Neural crest cell (in vitro differentiated cells): ENCODE data around the gene CHMP4A. TPM values are rescaled to one million over a fixed set of nuclear protein-coding genes. Genes with fewer than 3 reads are reported as not detected.
A peak's percentile ranks its signal among the peaks of the same experiment; 100 is the strongest.

ENCODE experiments used
- DNase-seq: peaks from one replicate; pipeline ENCODE4 v3.0.0; 2021; ENCODE audit warnings: low read depth, mixed read lengths, low spot score
- H3K27ac Mint-ChIP-seq: one replicate; pipeline ENCODE4 v1.8.0; 2021; ENCODE audit warnings: mild to moderate bottlenecking, mixed read lengths; ENCODE audit not compliant: unreplicated experiment
- H3K27me3 Mint-ChIP-seq: 2 replicates; pipeline ENCODE4 v1.8.0; 2021; ENCODE audit warnings: low read depth, mild to moderate bottlenecking, mixed read lengths
- H3K36me3 Mint-ChIP-seq: 2 replicates; pipeline ENCODE4 v1.8.0; 2021; ENCODE audit warnings: low read depth, mild to moderate bottlenecking, mixed read lengths
- H3K4me1 Mint-ChIP-seq: 2 replicates; pipeline ENCODE4 v1.8.0; 2021; ENCODE audit warnings: mixed read lengths
- H3K4me3 Mint-ChIP-seq: one replicate; pipeline ENCODE4 v1.8.0; 2021; ENCODE audit warnings: mild to moderate bottlenecking, mixed read lengths
- H3K9me3 Mint-ChIP-seq: 2 replicates; pipeline ENCODE4 v1.8.0; 2021; ENCODE audit warnings: mixed read lengths
- CTCF ChIP-seq: fragments of 200-600 bp; sonication (generic); conservative IDR thresholded peaks from 2 replicates; pipeline ENCODE4 v1.5.0; 2021; ENCODE audit warnings: antibody characterized with exemption, mild to moderate bottlenecking
- total RNA-seq: library from RNA; stranded (reverse); gene quantifications from 2 replicates; pipeline ENCODE4 v1.2.1, GENCODE V29; 2021

CHMP4A gene
- total RNA-seq, 1 donor from 2014 or later, result 44.7 TPM

DNA sequence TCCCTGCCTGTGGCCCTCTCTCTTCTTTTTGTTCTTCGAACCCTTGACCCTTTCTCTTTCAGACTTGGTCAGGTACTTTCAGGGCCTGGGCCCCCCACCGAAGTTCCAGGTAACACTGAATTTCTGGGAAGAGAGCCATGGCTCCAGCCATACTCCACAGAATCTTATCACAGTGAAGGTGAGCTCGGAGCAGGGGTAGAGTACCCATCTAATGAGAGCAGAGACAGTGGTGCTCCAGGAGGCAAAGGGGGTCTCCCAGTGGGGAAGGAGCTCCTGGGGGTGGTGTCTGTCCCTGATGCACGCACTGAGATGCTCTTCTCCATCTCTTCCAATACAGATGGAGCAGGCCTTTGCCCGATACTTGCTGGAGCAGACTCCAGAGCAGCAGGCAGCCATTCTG lies 47.5 kb downstream of the CHMP4A start:
- H3K27ac Mint-ChIP-seq, result no peak overlapping the region
- no peak for DNase-seq
- peaks cover 3% of the 10 kb centered on the region for H3K36me3 Mint-ChIP-seq
- H3K4me1 Mint-ChIP-seq, result peaks cover 12% of the 10 kb centered on the region
- H3K27me3 Mint-ChIP-seq, result no peaks in the 10 kb centered on the region
- no peaks in the 10 kb centered on the region for H3K9me3 Mint-ChIP-seq
- no peak overlapping the region for H3K4me3 Mint-ChIP-seq
- TF ChIP-seq CTCF, result no peak

- no peak overlapping the region for H3K4me3 Mint-ChIP-seq
- peaks cover 13% of the 10 kb centered on the region for H3K4me1 Mint-ChIP-seq
- H3K27ac Mint-ChIP-seq, result no peak overlapping the region
- H3K36me3 Mint-ChIP-seq, result peaks cover 3% of the 10 kb centered on the region
- H3K9me3 Mint-ChIP-seq, result no peaks in the 10 kb centered on the region
- DNase-seq, result no peak
- no peak for TF ChIP-seq CTCF
- H3K27me3 Mint-ChIP-seq, result no peaks in the 10 kb centered on the region
These were observed 48.7 kb downstream of the CHMP4A start for GRCh38 chr14:24164518-24164991.

DNA sequence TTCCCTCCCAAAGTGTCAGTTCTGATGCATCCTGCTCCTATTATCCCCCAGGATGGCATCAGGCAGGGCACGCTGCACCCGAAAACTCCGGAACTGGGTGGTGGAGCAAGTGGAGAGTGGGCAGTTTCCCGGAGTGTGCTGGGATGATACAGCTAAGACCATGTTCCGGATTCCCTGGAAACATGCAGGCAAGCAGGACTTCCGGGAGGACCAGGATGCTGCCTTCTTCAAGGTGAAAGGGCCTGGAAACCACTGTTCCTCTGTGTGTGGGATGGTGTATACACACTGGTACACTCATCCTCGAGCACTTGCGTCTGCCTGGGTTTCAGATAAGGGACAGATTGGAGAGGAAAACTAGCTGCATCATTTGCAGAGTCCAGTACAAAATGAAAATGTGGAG lies 51.2 kb downstream of the CHMP4A start:
- H3K27ac Mint-ChIP-seq, result no peak overlapping the region
- no peaks in the 10 kb centered on the region for H3K36me3 Mint-ChIP-seq
- no peak for DNase-seq
- H3K4me1 Mint-ChIP-seq, result peaks cover 13% of the 10 kb centered on the region
- no peak overlapping the region for H3K4me3 Mint-ChIP-seq
- TF ChIP-seq CTCF, result no peak
- H3K27me3 Mint-ChIP-seq, result no peaks in the 10 kb centered on the region
- H3K9me3 Mint-ChIP-seq, result no peaks in the 10 kb centered on the region

DNA sequence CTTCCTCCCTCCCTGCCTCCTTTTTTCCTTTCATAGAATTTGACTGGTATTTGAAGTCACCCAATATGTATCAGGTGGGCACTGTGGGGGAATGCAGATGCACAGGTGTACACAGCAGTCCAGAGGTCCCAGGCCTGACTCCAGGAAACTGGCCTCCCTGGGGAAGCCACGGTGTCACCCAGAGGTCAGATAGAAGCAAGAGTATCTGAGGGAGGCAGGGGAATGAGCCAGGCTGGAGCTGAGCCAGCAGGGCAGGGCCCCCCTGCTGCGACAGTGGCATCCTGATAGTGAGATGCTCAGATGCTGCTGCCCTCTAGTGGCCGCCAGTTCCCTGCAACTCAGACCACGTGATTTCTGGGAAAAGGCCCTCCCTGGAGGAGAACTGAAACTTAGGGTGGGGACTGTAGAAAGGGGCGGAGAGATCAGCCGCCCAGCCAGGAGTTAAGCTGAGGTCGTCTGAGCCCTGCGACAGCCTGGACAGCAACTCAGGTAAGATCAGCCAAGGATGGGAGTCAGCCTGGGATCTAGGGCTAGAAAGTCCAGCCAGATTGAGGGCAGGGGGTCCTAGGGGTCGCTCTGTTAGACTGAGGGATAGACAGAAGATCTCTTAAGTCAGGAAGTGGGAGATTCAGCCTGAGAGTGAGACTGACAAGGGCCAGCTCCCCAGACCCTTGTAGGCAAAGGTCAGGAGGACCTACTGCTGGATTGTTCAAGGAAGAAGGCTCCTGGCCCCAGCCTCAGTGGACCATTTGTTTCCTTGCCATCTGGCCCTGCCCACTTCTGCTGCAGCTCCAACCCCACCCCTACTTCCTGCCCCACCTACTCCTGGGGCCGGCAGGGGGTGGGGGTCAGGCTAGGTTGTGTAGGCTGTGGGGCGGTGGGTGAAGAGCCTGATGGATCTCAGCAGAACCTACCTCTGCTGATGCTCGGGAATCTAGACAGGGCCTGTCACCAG lies 52.2 kb downstream of the CHMP4A start, which contains the start of gene IRF9:
TSS of gene IRF9 (plus strand) at position 416 of the 955 bp plus-strand sequence. CDS start 880 bp downstream, outside the sequence.
- no peaks in the 10 kb centered on the region for H3K9me3 Mint-ChIP-seq
- DNase-seq, result peak; percentile 99
- no peaks in the 10 kb centered on the region for H3K27me3 Mint-ChIP-seq
- peaks cover 4% of the 10 kb centered on the region for H3K36me3 Mint-ChIP-seq
- H3K27ac Mint-ChIP-seq, result peak within 1 kb of the TSS; percentile 9
- peak within 1 kb of the TSS; percentile 76 for H3K4me3 Mint-ChIP-seq
- peak; percentile 99 for TF ChIP-seq CTCF
- H3K4me1 Mint-ChIP-seq, result peaks cover 13% of the 10 kb centered on the region

GRCh38 chr14:24160499-24160849 lies 52.8 kb downstream of the CHMP4A start:
- H3K27ac Mint-ChIP-seq, result no peak overlapping the region
- no peaks in the 10 kb centered on the region for H3K27me3 Mint-ChIP-seq
- peaks cover 6% of the 10 kb centered on the region for H3K36me3 Mint-ChIP-seq
- no peaks in the 10 kb centered on the region for H3K9me3 Mint-ChIP-seq
- no peak overlapping the region for H3K4me3 Mint-ChIP-seq
- DNase-seq, result no peak
- no peak for TF ChIP-seq CTCF
- peaks cover 13% of the 10 kb centered on the region for H3K4me1 Mint-ChIP-seq
